ENCODE results near the gene TMEM37.

TMEM37 gene

GRCh38 chr2:119426396-119426675 lies 5.3 kb upstream of the TMEM37 start:
- 87 to 92% methylated on average over 5 of the region's 5 CpGs for WGBS, 2 experiments
- no peaks in the 10 kb centered on the region for H3K9me3 ChIP-seq (ENCODE audit: control insufficient read depth, low read length)
- H3K36me3 ChIP-seq (ENCODE audit: control insufficient read depth, insufficient read depth, low read length): no peaks in the 10 kb centered on the region
- H3K27ac ChIP-seq (ENCODE audit: insufficient read depth, low read depth, low read length, poor library complexity, severe bottlenecking): no peak overlapping the region
- no peak overlapping the region for H3K4me3 ChIP-seq (ENCODE audit: insufficient read depth, low read depth, low read length)
- H3K27me3 ChIP-seq (ENCODE audit: control insufficient read depth, insufficient read depth, low read length, poor library complexity, severe bottlenecking): peaks cover 7% of the 10 kb centered on the region
- H3K4me1 ChIP-seq (ENCODE audit: control insufficient read depth, insufficient read depth, low read length): peaks cover 17% of the 10 kb centered on the region

DNA sequence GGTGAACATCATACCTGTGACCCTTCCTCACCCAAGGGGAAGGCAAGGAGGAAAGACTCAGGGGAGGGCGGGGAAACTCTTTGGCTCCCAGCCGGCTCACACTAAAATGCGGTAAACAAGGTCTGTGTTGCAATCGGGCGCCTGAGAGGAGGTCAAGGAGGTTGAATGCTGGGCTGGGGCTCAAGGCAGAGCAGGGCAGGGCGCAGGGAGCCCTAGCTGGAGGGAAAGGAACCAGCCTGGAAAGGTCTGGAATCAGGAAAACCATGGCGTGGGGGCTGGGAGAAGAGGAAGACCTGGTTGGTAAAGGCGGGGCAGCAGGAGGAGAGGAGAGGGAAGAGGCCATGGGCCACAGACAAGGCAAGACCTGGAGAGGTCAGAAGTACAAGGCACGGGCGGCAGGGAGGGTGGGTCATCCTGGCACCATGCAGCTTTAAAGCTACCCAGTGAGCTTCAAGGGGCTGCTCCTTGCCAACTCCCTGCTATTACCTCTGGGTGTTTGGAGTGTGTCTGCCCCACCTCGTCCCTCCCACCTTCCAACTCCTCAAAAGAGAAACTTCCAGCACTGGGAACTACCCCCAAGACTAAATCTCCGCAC lies 4.8 kb upstream of the TMEM37 start:
- Histone ChIP-seq H3K27ac (ENCODE audit: insufficient read depth, low read depth, low read length, poor library complexity, severe bottlenecking) (no peak overlapping the region), H3K27me3 (ENCODE audit: control insufficient read depth, insufficient read depth, low read length, poor library complexity, severe bottlenecking) (peaks cover 8% of the 10 kb centered on the region), H3K9me3 (ENCODE audit: control insufficient read depth, low read length) (no peaks in the 10 kb centered on the region), H3K4me3 (ENCODE audit: insufficient read depth, low read depth, low read length) (no peak overlapping the region), H3K4me1 (ENCODE audit: control insufficient read depth, insufficient read depth, low read length) (peaks cover 17% of the 10 kb centered on the region), H3K36me3 (ENCODE audit: control insufficient read depth, insufficient read depth, low read length) (no peaks in the 10 kb centered on the region)
- WGBS, 2 experiments: 72 to 79% methylated on average over 12 of the region's 12 CpGs

DNA sequence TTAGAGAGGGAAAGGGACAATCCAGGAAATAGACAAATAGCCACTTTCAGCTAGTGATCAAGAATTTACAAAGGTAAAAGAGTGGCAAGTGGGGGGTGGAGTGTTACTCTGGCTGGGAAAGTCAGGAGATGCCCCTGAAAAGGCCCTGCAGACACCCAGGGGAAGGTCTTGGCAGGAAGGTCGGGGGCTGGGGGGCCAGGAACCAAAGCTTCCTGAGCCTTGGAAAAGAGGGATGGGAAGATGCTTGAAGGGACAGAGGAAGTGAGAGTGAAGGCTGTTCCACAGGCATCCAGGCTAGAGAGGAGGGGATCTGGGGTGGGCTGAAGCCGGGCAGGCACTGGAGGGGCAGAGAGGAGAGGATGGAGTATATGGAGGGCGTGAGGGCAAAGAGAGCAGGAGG lies 3.9 kb upstream of the TMEM37 start:
- Histone ChIP-seq H3K36me3 (ENCODE audit: control insufficient read depth, insufficient read depth, low read length) (no peaks in the 10 kb centered on the region), H3K27ac (ENCODE audit: insufficient read depth, low read depth, low read length, poor library complexity, severe bottlenecking) (no peak overlapping the region), H3K27me3 (ENCODE audit: control insufficient read depth, insufficient read depth, low read length, poor library complexity, severe bottlenecking) (peaks cover 17% of the 10 kb centered on the region), H3K4me3 (ENCODE audit: insufficient read depth, low read depth, low read length) (no peak overlapping the region), H3K9me3 (ENCODE audit: control insufficient read depth, low read length) (no peaks in the 10 kb centered on the region), H3K4me1 (ENCODE audit: control insufficient read depth, insufficient read depth, low read length) (peaks cover 20% of the 10 kb centered on the region)
- WGBS, 2 experiments: 82 to 85% methylated on average over 3 of the region's 3 CpGs

DNA sequence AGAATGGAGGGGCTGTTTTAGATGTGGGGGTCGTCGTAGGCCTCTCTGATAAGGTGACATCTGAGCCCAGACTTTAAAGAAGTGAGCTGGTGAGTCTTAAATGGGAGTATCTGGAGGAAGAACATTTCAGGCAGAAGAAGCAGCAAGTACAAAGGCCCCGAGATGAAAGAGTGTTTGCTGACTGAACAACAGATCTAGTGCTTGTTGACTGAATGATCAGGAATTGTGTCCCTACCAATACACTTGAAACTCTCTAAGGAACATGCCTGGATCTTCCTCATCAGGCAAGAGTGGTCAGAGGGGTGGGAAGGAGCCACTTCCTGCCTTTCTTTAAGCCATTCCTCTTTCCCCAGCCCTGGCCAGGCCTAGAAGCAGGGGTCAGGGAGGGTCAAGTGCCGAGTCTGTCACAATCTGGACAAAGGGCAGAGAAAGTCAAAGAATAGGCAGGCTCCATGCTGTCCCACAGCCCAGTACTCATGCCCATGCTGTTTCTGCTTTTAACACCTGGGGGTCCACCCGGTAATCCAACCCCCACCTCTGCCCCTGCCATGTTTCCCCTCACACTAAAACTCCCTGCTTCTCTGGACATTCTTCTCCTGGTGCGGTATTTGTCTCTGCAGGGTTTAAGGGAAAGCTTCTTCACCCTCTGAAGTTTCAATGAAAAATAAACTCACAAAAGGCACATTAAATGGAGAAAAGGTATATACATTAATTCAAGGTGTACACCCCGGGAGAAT lies 3.0 kb upstream of the TMEM37 start:
- H3K4me3 ChIP-seq (ENCODE audit: insufficient read depth, low read depth, low read length): no peak overlapping the region
- peaks cover 20% of the 10 kb centered on the region for H3K4me1 ChIP-seq (ENCODE audit: control insufficient read depth, insufficient read depth, low read length)
- H3K27me3 ChIP-seq (ENCODE audit: control insufficient read depth, insufficient read depth, low read length, poor library complexity, severe bottlenecking): peaks cover 25% of the 10 kb centered on the region
- H3K27ac ChIP-seq (ENCODE audit: insufficient read depth, low read depth, low read length, poor library complexity, severe bottlenecking): no peak overlapping the region
- H3K36me3 ChIP-seq (ENCODE audit: control insufficient read depth, insufficient read depth, low read length): no peaks in the 10 kb centered on the region
- H3K9me3 ChIP-seq (ENCODE audit: control insufficient read depth, low read length): no peaks in the 10 kb centered on the region
- WGBS, 2 experiments: 84 to 87% methylated on average over 7 of the region's 7 CpGs

DNA sequence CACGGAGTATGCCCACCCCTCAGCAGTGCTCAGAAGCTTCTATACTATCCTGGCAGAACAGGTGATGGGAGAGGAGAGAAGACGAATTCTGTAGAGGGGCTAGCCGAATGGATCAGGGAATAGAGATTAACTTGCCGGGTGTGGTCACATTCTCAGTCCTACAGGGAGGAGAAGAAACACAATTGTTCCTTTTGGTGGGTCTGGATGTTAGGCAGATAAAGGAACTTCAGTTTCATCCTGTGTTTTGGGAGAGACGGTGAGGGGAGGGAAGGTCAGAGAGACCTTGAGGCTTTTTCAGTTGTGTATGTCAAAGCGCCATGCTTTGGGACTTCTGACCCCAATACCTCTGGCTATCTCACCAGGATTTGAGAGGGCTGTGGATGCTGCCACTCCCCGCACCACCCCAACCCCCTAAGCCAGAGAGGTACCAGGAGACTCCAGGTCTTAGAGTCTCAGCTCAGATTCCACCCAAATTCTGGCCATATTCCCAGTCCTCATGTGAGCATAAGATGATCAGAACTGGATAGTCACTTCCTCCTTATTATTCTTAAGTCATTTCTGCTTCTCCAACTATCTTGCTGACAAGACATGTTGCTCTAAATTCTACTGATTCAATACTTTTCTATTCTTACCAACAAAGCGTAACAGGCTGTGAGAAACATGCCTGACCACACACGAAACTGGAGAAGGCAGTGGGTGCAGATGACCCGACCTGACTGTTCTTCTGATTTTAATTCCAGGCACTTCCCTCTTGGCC lies 2.3 kb upstream of the TMEM37 start:
- peaks cover 20% of the 10 kb centered on the region for H3K4me1 ChIP-seq (ENCODE audit: control insufficient read depth, insufficient read depth, low read length)
- peaks cover 25% of the 10 kb centered on the region for H3K27me3 ChIP-seq (ENCODE audit: control insufficient read depth, insufficient read depth, low read length, poor library complexity, severe bottlenecking)
- WGBS, 2 experiments: 83 to 86% methylated on average over 10 of the region's 10 CpGs

GRCh38 chr2:119430023-119430498 lies 1.6 kb upstream of the TMEM37 start:
- Histone ChIP-seq H3K4me1 (ENCODE audit: control insufficient read depth, insufficient read depth, low read length) (peaks cover 20% of the 10 kb centered on the region), H3K27ac (ENCODE audit: insufficient read depth, low read depth, low read length, poor library complexity, severe bottlenecking) (no peak overlapping the region), H3K9me3 (ENCODE audit: control insufficient read depth, low read length) (no peaks in the 10 kb centered on the region), H3K4me3 (ENCODE audit: insufficient read depth, low read depth, low read length) (no peak overlapping the region), H3K27me3 (ENCODE audit: control insufficient read depth, insufficient read depth, low read length, poor library complexity, severe bottlenecking) (peaks cover 25% of the 10 kb centered on the region), H3K36me3 (ENCODE audit: control insufficient read depth, insufficient read depth, low read length) (no peaks in the 10 kb centered on the region)
- WGBS, 2 experiments: 80 to 83% methylated on average over 5 of the region's 5 CpGs

More for the DNA sequence above, 2.3 kb upstream of the TMEM37 start:
- Histone ChIP-seq H3K36me3 (ENCODE audit: control insufficient read depth, insufficient read depth, low read length) (no peaks in the 10 kb centered on the region), H3K9me3 (ENCODE audit: control insufficient read depth, low read length) (no peaks in the 10 kb centered on the region), H3K4me3 (ENCODE audit: insufficient read depth, low read depth, low read length) (no peak overlapping the region), H3K27ac (ENCODE audit: insufficient read depth, low read depth, low read length, poor library complexity, severe bottlenecking) (no peak overlapping the region)

GRCh38 chr2:119431976-119432850 lies 559 bp downstream of the TMEM37 start:
- no peak overlapping the region for H3K27ac ChIP-seq (ENCODE audit: insufficient read depth, low read depth, low read length, poor library complexity, severe bottlenecking)
- no peaks in the 10 kb centered on the region for H3K9me3 ChIP-seq (ENCODE audit: control insufficient read depth, low read length)
- peaks cover 20% of the 10 kb centered on the region for H3K4me1 ChIP-seq (ENCODE audit: control insufficient read depth, insufficient read depth, low read length)
- H3K36me3 ChIP-seq (ENCODE audit: control insufficient read depth, insufficient read depth, low read length): no peaks in the 10 kb centered on the region
- 10 to 13% methylated on average over 53 of the region's 53 CpGs for WGBS, 2 experiments
- peaks cover 25% of the 10 kb centered on the region for H3K27me3 ChIP-seq (ENCODE audit: control insufficient read depth, insufficient read depth, low read length, poor library complexity, severe bottlenecking)
- peak overlapping the region; percentile 36 for H3K4me3 ChIP-seq (ENCODE audit: insufficient read depth, low read depth, low read length)

GRCh38 chr2:119432851-119433522 lies 1.3 kb downstream of the TMEM37 start:
- Histone ChIP-seq H3K27me3 (ENCODE audit: control insufficient read depth, insufficient read depth, low read length, poor library complexity, severe bottlenecking) (peaks cover 25% of the 10 kb centered on the region), H3K9me3 (ENCODE audit: control insufficient read depth, low read length) (no peaks in the 10 kb centered on the region)

DNA sequence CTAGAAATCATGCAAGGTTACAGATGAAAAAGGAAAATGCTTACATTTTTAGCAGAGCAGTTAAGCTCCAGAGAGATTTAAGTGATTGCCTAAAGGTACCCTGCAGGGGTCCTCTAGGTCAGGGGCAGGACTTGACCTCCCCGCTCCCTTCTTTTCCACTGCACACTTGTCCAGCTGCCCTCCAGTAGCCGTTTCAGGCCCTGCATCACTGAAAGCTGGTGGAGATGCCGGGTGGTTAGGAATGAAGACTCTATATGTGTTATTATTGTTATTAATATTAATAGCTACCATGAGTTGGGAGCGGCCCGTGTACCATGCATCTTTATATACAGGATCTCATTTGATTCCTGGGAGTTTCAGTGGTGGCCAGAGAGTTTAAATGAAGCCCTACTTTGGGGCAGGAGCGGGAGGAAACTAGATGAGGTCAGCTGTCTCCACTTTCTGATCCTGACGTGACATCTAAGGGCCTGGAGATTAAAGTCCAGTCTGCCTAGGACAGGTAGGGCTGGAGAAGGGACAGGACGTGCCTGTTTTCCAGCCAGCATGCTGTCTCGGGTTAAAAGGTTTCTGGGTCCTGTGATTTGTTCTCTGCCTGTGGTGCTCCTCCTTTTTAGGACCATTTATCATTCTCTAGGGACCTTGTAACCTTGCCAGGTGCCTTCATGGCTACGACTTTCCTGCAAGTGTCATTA lies 2.1 kb downstream of the TMEM37 start:
- H3K9me3 ChIP-seq (ENCODE audit: control insufficient read depth, low read length): no peaks in the 10 kb centered on the region
- H3K36me3 ChIP-seq (ENCODE audit: control insufficient read depth, insufficient read depth, low read length): no peaks in the 10 kb centered on the region
- no peak overlapping the region for H3K4me3 ChIP-seq (ENCODE audit: insufficient read depth, low read depth, low read length)
- 86 to 87% methylated on average over 8 to 9 of the region's 10 CpGs for WGBS, 2 experiments
- peaks cover 20% of the 10 kb centered on the region for H3K4me1 ChIP-seq (ENCODE audit: control insufficient read depth, insufficient read depth, low read length)
- no peak overlapping the region for H3K27ac ChIP-seq (ENCODE audit: insufficient read depth, low read depth, low read length, poor library complexity, severe bottlenecking)
- peaks cover 25% of the 10 kb centered on the region for H3K27me3 ChIP-seq (ENCODE audit: control insufficient read depth, insufficient read depth, low read length, poor library complexity, severe bottlenecking)

More at GRCh38 chr2:119432851-119433522, 1.3 kb downstream of the TMEM37 start:
- H3K36me3 ChIP-seq (ENCODE audit: control insufficient read depth, insufficient read depth, low read length): no peaks in the 10 kb centered on the region
- WGBS, 2 experiments: 86 to 92% methylated on average over 17 of the region's 17 CpGs
- H3K27ac ChIP-seq (ENCODE audit: insufficient read depth, low read depth, low read length, poor library complexity, severe bottlenecking): no peak overlapping the region
- no peak overlapping the region for H3K4me3 ChIP-seq (ENCODE audit: insufficient read depth, low read depth, low read length)
- H3K4me1 ChIP-seq (ENCODE audit: control insufficient read depth, insufficient read depth, low read length): peaks cover 20% of the 10 kb centered on the region

Data from ectodermal cell (in vitro differentiated cells).